Endothelial cell (in vitro differentiated cells): Measurements from ENCODE around the gene CHN2. TPM values are rescaled to one million over a fixed set of nuclear protein-coding genes. Genes with fewer than 3 reads are reported as not detected.

Experiments
- DNase-seq: peaks from one replicate; pipeline ENCODE4 v3.0.0; 2021; ENCODE audit warnings: low spot score
- H3K27ac Mint-ChIP-seq: one replicate; pipeline ENCODE4 v1.8.0; 2021; ENCODE audit warnings: mixed read lengths, inconsistent platforms; ENCODE audit not compliant: unreplicated experiment
- H3K27me3 Mint-ChIP-seq: one replicate; pipeline ENCODE4 v1.8.0; 2021; ENCODE audit warnings: mild to moderate bottlenecking, moderate library complexity, mixed read lengths, inconsistent platforms; ENCODE audit not compliant: unreplicated experiment
- H3K36me3 Mint-ChIP-seq: one replicate; pipeline ENCODE4 v1.8.0; 2021; ENCODE audit warnings: mild to moderate bottlenecking, low read depth, mixed read lengths, inconsistent platforms; ENCODE audit not compliant: unreplicated experiment
- H3K4me1 Mint-ChIP-seq: one replicate; pipeline ENCODE4 v1.8.0; 2021; ENCODE audit warnings: mild to moderate bottlenecking, mixed read lengths, inconsistent platforms; ENCODE audit not compliant: unreplicated experiment
- H3K4me3 Mint-ChIP-seq: one replicate; pipeline ENCODE4 v1.8.0; 2021; ENCODE audit warnings: mild to moderate bottlenecking, mixed read lengths, inconsistent platforms; ENCODE audit not compliant: unreplicated experiment
- H3K9me3 Mint-ChIP-seq: one replicate; pipeline ENCODE4 v1.8.0; 2021; ENCODE audit warnings: mixed read lengths, inconsistent platforms; ENCODE audit not compliant: unreplicated experiment
- CTCF ChIP-seq: fragments of 200-600 bp; sonication (generic); IDR thresholded peaks from one replicate; pipeline ENCODE4 v1.5.0; 2021; ENCODE audit warnings: antibody characterized with exemption; ENCODE audit not compliant: unreplicated experiment
- total RNA-seq: library from RNA; stranded (reverse); fragmentation: NEBNext Ultra II Directional; extraction: Animal tissue kit (Norgen Biotek cat#: 25700); gene quantifications from one replicate; pipeline ENCODE4 v1.2.1, GENCODE V29; 2021; ENCODE audit not compliant: unreplicated experiment

Gene CHN2
- total RNA-seq, 1 donor from 2014 or later: 3.4 TPM

- peaks cover 11% of the 10 kb centered on the region for H3K4me1 Mint-ChIP-seq
Measured at GRCh38 chr7:29192811-29193210, 1.8 kb upstream of the CHN2 start.

GRCh38 chr7:29193316-29194205, 1.0 kb upstream of the CHN2 start:
- Mint-ChIP-seq H3K4me1 (peaks cover 10% of the 10 kb centered on the region), H3K27me3 (peaks cover 12% of the 10 kb centered on the region)

More at GRCh38 chr7:29192811-29193210, 1.8 kb upstream of the CHN2 start:
- Mint-ChIP-seq H3K27me3 (peaks cover 12% of the 10 kb centered on the region), H3K27ac (no peak overlapping the region), H3K9me3 (no peaks in the 10 kb centered on the region), H3K4me3 (no peak overlapping the region), H3K36me3 (no peaks in the 10 kb centered on the region)
- DNase-seq: no peak
- TF ChIP-seq CTCF: no peak

GRCh38 chr7:29194206-29194593, 375 bp upstream of the CHN2 start:
- Mint-ChIP-seq H3K4me1 (peaks cover 10% of the 10 kb centered on the region), H3K36me3 (no peaks in the 10 kb centered on the region), H3K4me3 (peak overlapping the region; percentile 86), H3K27me3 (peaks cover 12% of the 10 kb centered on the region), H3K27ac (no peak overlapping the region), H3K9me3 (no peaks in the 10 kb centered on the region)
- DNase-seq: peak; percentile 35
- no peak for TF ChIP-seq CTCF

More at GRCh38 chr7:29193316-29194205, 1.0 kb upstream of the CHN2 start:
- Mint-ChIP-seq H3K27ac (no peak overlapping the region), H3K4me3 (peak overlapping the region; percentile 85), H3K36me3 (no peaks in the 10 kb centered on the region), H3K9me3 (no peaks in the 10 kb centered on the region)
- TF ChIP-seq CTCF: no peak
- DNase-seq: no peak

- Mint-ChIP-seq H3K36me3 (no peaks in the 10 kb centered on the region), H3K27me3 (peaks cover 12% of the 10 kb centered on the region), H3K27ac (no peak overlapping the region), H3K4me3 (peak overlapping the region; percentile 42), H3K4me1 (peaks cover 11% of the 10 kb centered on the region), H3K9me3 (no peaks in the 10 kb centered on the region)
- TF ChIP-seq CTCF: no peak
- DNase-seq: no peak
Measured at GRCh38 chr7:29196191-29196590, 1.6 kb downstream of the CHN2 start.

GRCh38 chr7:29196971-29197595, 2.5 kb downstream of the CHN2 start:
- Mint-ChIP-seq H3K9me3 (no peaks in the 10 kb centered on the region), H3K4me3 (no peak overlapping the region), H3K4me1 (peaks cover 11% of the 10 kb centered on the region), H3K36me3 (no peaks in the 10 kb centered on the region), H3K27ac (no peak overlapping the region), H3K27me3 (peaks cover 11% of the 10 kb centered on the region)
- no peak for TF ChIP-seq CTCF
- no peak for DNase-seq
